HG03565 (cell line): ENCODE results near the gene TFAP2E.

Source experiments
- ATAC-seq: cut with Tn5 transposase; IDR thresholded peaks from one replicate; pipeline ENCODE4 v1.9.1; 2021; ENCODE audit warnings: mild to moderate bottlenecking, moderate library complexity; ENCODE audit not compliant: unreplicated experiment

TFAP2E gene

GRCh38 chr1:35573198-35574124 lies at the start of gene TFAP2E:
TFAP2E (plus strand) TSS chr1:35573314; CDS start chr1:35573578, 264 bp downstream.
- no peak for ATAC-seq

DNA sequence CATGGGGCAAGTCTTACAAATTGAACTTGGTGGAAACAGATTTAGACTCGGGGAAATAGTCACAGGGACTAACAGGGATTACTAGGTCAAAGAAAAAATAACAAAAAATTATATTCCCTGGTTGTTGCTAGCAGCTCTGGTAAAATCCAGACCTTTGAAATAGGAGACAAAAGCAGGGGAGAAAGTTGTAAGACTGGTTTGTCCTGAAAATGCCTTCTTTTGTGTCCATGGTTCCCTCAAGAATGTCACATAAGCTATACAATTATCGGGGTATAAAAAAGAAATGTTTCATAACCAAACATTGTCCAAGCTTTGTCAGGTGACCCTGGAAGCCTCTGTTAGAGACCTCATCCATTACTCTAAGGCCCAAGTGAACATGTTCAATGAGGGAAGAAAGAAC lies 49.0 kb upstream of the TFAP2E start:
- ATAC-seq = no peak

- no peak for ATAC-seq
Measured at GRCh38 chr1:35530168-35530567, 42.9 kb upstream of the TFAP2E start.

DNA sequence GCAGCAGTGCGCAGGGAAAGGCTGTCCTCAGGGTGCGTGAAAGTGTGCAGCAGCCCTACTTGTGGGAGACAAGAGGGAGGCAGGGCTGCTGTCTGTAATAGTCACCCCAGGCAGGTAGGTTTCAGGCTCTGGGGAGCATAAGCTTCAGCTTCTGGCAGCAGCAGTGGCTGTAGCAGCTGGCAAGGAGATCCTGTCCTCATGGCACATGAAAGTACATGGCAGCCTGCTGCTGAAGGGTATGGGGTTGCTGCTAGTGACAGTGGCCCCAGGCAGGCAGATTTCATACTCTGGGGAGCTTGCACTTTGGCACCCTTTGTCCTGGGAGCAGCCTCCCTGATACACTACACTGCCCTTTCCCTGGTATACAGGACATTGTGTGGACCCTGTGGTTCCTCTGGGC lies 42.2 kb upstream of the TFAP2E start:
- no peak for ATAC-seq

DNA sequence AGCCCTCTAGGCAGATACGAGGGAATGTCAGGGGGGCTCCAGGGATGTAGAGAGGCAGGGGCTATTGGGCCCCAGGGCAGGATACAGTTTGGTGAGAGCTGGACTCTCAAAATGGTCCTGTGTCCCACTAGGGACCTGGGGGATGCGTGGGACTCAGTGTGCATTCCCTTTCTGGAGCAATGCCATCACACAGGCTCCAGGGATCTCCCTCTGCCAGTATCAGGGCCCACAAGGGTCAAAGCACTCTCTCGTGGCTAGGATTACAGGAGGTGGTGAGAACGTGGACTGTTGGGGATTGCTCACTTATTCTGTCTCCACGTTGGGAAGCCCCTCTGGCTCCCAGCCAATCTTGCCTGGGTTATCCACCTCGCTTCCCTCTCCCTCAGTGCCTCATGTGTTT lies 41.7 kb upstream of the TFAP2E start:
- no peak for ATAC-seq

- no peak for ATAC-seq
Measured at GRCh38 chr1:35532497-35533223, 40.5 kb upstream of the TFAP2E start.

- ATAC-seq = no peak
Measured at GRCh38 chr1:35533586-35533985, 39.5 kb upstream of the TFAP2E start.

DNA sequence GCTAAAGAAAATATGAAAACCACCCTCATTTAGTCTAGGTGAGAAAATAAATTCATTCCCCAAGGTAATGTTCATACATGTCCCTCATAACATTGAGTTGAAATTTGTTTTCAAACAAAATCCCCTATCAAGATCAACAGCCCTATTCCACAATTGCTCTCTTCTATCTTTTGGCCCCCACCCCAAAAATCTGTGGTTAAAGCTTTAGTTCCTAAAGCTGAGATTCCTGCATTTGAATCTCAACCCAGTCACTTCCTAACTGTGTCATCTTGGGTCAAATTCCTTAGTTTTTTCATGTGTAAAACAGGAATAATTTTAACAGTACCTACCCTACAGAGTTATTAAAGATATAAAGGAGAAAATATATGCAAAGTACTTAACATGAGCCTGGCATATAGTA lies 37.9 kb upstream of the TFAP2E start:
- no peak for ATAC-seq

DNA sequence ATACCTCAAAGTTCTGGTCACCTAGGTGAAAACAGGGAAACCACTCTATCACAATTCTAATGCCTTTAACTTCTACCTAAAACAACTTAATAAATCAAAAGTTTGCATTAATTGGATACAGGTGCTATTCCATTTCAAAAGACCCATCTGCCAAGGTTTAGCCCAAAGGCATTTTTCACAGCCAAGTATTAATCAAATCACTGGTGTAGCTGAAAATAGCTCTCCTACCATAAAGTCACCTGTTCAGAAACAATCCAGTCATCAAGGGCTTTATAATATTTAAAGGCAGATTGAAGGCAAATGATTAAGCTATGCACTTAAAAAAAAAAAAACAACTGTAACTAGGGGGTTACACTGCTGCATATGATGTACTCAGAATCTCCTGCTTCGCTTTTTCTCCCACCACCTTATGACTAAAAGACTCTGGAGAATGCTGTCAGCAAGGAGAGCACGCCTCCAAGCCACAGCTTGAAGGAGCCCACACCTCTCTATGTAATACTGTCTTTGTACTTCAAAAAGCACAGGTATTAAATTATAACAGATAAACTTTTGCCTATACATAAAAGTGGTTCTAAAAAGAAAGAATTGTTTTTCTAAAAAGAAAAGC lies 36.5 kb upstream of the TFAP2E start:
- ATAC-seq = no peak

GRCh38 chr1:35537806-35538205 lies 35.3 kb upstream of the TFAP2E start:
- ATAC-seq = no peak

DNA sequence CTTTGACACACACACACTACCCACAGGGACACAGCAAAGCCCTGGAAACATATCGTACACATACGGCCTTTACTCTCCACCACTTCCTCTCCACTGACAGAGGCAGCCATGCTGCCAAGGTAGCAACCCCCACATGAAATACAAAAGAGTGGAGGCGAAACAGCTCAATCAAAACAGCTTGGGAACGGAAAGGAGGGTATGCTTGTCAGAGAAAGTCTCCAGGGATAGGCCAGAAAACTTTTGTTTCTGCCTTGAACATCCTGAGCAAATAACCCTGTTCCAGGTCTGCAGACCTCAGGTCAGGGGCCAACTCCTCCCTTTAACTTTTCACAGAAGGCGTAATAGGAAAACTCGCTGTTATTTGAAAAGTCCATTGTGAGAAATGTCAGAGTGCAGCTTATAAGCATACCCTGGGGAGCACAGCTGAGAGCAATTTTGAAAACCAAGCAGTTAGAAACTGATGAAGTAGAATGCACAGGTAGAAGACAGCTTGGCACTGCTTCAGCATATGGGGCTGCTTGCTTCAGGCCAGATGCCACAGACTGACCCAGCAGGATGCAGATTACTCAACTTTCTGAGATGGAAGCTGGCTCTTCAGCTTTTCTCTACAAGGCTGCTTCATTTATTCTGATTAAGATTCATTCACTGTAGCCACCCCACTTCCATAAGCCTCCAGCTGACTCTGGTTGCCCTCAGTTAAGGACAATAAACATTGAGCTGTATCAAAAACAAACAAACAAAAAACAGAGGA lies 33.9 kb upstream of the TFAP2E start:
- no peak for ATAC-seq

DNA sequence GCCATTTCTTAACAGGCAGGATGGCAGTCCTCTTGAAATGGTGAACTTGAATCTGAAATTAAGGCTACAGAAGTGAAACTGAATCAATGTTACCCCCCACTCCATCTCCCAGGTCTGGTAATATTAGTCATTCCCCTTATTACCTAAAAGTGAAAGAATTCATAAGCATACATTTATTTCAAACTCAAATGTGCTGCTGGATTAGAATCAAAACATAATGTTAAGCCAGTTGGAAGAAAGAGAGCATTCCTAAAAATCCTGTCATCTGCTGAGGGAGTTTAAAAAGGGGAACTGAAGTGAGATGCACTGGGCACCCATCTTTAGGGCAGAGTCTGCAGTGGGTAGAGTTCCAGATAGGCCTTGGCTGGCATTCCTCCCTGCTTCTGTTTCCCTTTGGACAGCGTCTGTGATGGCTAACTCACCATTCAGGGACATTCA lies 33.3 kb upstream of the TFAP2E start:
- no peak for ATAC-seq

GRCh38 chr1:35544976-35545375 lies 28.1 kb upstream of the TFAP2E start:
- ATAC-seq = no peak

DNA sequence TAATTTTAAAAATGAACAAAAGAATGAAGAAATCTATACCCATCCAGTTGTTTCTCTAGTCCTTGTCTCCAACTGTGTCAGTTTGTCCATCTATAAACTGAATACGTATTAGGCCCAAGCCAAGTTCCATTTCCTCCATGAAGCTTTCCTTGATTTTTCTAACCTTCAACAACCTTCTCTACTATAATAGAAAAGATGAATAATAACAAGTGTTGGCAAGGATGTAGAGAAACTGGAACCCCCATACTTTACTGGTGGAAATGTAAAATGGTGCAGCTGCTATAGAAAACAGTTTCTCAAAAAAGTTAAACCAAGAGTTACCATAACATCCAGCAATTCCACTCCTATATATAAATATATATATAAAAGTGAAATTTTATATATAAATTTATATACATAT lies 26.5 kb upstream of the TFAP2E start:
- no peak for ATAC-seq

DNA sequence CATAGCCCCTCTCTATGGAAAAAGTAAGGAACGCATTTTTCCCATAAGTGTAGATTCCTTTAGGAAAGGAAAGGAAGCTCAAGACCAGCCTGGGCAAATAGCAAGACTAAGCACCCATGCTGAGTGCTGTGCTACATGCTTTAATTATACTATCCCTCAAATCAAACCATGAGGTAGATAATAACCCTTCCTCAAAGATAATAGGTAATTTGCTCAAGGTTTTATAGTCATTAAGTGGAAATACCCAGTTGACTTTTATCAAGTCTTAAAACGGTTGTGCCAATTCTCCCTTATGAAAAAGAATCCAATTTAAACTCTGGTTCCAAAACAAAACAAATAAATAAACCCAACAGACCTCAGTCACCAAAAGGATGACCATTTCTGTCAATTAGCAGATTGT lies 19.3 kb upstream of the TFAP2E start:
- ATAC-seq = no peak

DNA sequence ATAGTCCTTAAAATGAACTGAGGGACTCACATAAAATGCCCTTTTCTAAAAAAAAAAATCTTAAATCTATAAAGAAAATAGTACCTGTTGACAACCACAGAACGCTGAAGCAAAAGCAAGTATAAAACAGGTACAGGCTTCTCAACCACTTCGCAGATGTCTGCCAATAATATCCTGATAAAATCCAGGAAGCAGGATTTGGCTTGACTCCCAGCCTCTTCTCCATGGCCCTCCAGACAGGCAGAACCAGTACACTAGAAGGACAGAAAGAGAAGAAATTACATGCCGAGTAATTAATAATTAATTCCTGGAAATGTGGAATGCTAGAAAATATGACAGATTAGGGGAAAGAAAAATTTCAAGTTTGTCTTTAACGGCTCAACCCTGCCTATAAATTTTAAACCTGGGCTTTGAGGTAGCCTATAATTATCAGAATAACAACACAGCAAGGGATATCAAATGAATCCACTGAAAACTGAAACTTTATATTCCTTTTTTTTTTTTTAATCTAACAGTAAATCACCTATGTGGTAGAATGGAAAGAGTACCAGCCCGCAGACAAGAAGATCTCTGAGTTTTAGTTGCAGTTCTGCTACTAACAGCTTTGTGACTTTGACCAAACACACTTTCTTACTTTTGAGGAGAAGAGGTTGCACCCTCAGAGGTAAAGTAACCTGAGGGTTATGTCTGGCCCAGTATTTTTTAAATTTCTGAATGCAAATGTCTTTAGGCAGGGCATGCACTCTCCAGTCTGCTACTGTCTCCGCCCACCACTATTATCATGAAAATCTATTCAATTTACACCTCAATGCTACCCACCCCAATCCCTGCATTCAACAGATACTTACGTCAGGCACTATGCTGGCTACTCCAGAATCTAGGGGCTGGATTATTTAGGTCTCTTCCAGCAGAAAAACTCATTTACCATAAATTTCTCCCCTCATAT lies 18.6 kb upstream of the TFAP2E start:
- no peak for ATAC-seq

DNA sequence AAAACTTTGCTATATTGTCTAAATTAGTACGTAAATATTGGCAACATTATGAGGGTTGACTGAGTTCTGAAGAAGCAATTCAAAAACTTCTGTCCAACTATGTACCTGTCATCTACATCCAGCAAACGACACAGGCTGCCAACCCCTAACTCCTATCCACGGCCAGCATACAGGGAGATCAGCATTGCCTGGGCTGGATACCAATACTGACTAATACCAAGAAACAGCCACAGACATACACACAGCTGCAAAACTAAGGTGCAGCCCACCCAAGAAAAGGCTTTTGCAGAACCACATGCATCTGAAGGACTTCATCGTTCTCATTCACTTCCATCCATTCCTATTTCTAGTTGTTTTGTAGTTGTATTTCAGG lies 17.9 kb upstream of the TFAP2E start:
- no peak for ATAC-seq

DNA sequence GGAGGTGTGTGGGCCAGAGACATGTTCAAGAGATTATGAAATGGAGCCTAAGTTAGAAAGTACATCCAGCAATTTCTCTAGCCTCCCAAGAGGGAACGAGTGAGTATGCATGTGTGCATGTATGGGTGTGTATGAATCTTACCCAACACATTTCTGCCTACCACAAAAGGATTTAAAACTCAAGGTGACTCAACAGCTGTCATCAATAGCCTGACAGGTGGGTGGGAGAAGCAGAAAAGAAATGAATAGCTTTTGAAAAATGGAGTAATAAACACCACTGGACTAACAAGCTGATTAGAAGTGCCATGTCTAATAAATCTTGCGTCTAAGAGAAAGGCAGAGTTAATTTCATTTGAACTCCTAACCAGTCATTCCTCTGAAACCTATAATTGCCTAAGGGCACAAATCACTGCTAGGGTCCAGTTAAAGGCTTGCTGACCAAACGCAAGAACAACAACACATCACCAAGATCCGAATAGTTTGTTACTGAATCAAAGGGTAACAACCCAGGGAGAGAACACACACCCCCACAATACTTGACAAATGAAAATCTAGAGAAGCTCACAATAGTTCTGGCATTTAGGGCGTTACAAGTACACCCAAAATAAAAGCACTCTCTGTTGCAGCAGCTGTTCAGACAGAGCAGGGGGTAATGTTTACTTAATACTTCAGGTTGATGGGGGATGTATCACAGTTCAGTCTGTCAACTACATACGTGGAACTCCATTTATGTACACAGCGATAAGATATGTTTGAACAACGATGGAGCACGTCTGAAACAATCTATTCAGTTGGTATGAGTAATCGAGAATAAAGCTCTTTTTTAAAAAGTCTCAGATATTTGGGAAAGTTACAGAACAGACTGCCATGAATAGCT lies 17.3 kb upstream of the TFAP2E start:
- ATAC-seq = no peak
